GM21367 (cell line): ENCODE data around the gene KANSL2.

ENCODE experiments used
- ATAC-seq: cut with Tn5 transposase; IDR thresholded peaks from one replicate; pipeline ENCODE4 v1.9.1; 2021; ENCODE audit not compliant: unreplicated experiment

KANSL2 gene

GRCh38 chr12:48615681-48616080 is 66.4 kb downstream of the KANSL2 start:
- no peak for ATAC-seq

- ATAC-seq: no peak
These were observed 68.7 kb downstream of the KANSL2 start for GRCh38 chr12:48613321-48613720.
